ENCODE data around the gene REL. TPM values are rescaled to one million over a fixed set of nuclear protein-coding genes. Genes with fewer than 3 reads are reported as not detected.

Gene REL
- total and polyA plus RNA-seq, 2 of the 13 experiments (the other 11 are each of a cell fraction or from before 2014, with no cell fraction given), result 3.7 to 7.0 TPM

GRCh38 chr2:60831921-60832320 lies 49.5 kb upstream of the REL start:
- no peak for ATAC-seq
- intact Hi-C loops (cut with micrococcal nuclease; ENCODE audit: unreplicated experiment), result no loop called here

More at GRCh38 chr2:60831921-60832320, 49.5 kb upstream of the REL start:
- DNase-seq (ENCODE audit: low spot score) (no peak), FAIRE-seq (no peak)
- Histone ChIP-seq H3K9me3 (ENCODE audit: low read length) (no peaks in the 10 kb centered on the region), H3K4me1 (ENCODE audit: insufficient read depth, low read length) (no peaks in the 10 kb centered on the region), H3K4me2 (ENCODE audit: low read depth, low read length) (no peak overlapping the region), H3K36me3 (replicated peaks in 1 of 2; ENCODE audit: control insufficient read depth in 1 of 2, insufficient read depth in 2 of 2, low read length in 2 of 2) (no peaks in the 10 kb centered on the region), H4K20me1 (ENCODE audit: insufficient read depth, low read length) (no peaks in the 10 kb centered on the region), H3K9ac (ENCODE audit: insufficient read depth, low read depth, low read length) (no peak overlapping the region), H3K27ac (ENCODE audit: extremely low read length, insufficient read depth, low read length) (no peak overlapping the region), H3K27me3 (ENCODE audit: control insufficient read depth in 1 of 2, insufficient read depth in 2 of 2, low read length in 2 of 2) (peaks cover 2 to 38% of the 10 kb centered on the region in 2 experiments; a peak in 3 of 5 replicates), H3K4me3 (replicated peaks in 1 of 3; ENCODE audit: insufficient read depth in 1 of 3, low read depth in 2 of 3, low read length in 3 of 3) (no peak overlapping the region), H3K79me2 (ENCODE audit: insufficient read depth, low read length) (no peaks in the 10 kb centered on the region), H2AFZ (ENCODE audit: low read length) (no peak overlapping the region)
- ChIA-PET CTCF (ENCODE audit: low intra/inter-chr PET ratio, low total read pairs) (no interaction called here), POLR2A (no interaction called here)
- in situ Hi-C loops (cut with HindIII; ENCODE audit: extremely low pct_ligation_motif_present, low pct_unique_long_range_greater_than_20kb), result no loop called here
- BruUV-seq (replicated peaks), result no TSS peak
- no peak for TF ChIP-seq RXRB (CRISPR knock-in tag; IDR thresholded peaks at IDR 0.05; ENCODE audit: borderline replicate concordance)
- TF ChIP-seq RAD21 (CRISPR knock-in tag; IDR thresholded peaks at IDR 0.05), result no peak
- TF ChIP-seq ZNF326 (CRISPR knock-in tag; IDR thresholded peaks at IDR 0.05; ENCODE audit: borderline replicate concordance), result no peak
- TF ChIP-seq ZNF550 (CRISPR knock-in tag; IDR thresholded peaks at IDR 0.05; ENCODE audit: borderline replicate concordance), result no peak
- no peak for TF ChIP-seq ZNF317 (CRISPR knock-in tag; IDR thresholded peaks at IDR 0.05)
- TF ChIP-seq ZSCAN9 (CRISPR knock-in tag; IDR thresholded peaks at IDR 0.05; ENCODE audit: borderline replicate concordance), result no peak
- no peak for TF ChIP-seq CSRNP2 (CRISPR knock-in tag; conservative IDR thresholded peaks at IDR 0.05; ENCODE audit: low read depth)
- no peak for TF ChIP-seq TP53 (CRISPR knock-in tag; conservative IDR thresholded peaks at IDR 0.05)
- no peak for TF ChIP-seq MATR3 (CRISPR knock-in tag; IDR thresholded peaks at IDR 0.05)
- no peak for TF ChIP-seq TERF1 (CRISPR knock-in tag; IDR thresholded peaks at IDR 0.05)
- TF ChIP-seq ZNF496 (CRISPR knock-in tag; IDR thresholded peaks at IDR 0.05; ENCODE audit: insufficient replicate concordance), result no peak
- no peak for TF ChIP-seq SMARCE1 (IDR thresholded peaks at IDR 0.05; ENCODE audit: borderline replicate concordance)
- no peak for TF ChIP-seq MXD3 (CRISPR knock-in tag; IDR thresholded peaks at IDR 0.05)
- no peak for TF ChIP-seq TRIM22 (IDR thresholded peaks at IDR 0.05)
- TF ChIP-seq ZNF850 (CRISPR knock-in tag; conservative IDR thresholded peaks at IDR 0.05), result no peak
- no peak for TF ChIP-seq LBX2 (CRISPR knock-in tag; IDR thresholded peaks at IDR 0.05; ENCODE audit: borderline replicate concordance)
- TF ChIP-seq ZNF230 (CRISPR knock-in tag; IDR thresholded peaks at IDR 0.05), result no peak
- no peak for TF ChIP-seq PTBP1 (IDR thresholded peaks at IDR 0.05; ENCODE audit: low read depth, low read length, poor library complexity, severe bottlenecking)
- TF ChIP-seq ZFP36L1 (CRISPR knock-in tag; IDR thresholded peaks at IDR 0.05), result no peak
- no peak for TF ChIP-seq ZNF770 (CRISPR knock-in tag; IDR thresholded peaks at IDR 0.05)
